Islet of Langerhans (tissue), 1 donor: ENCODE measurements around the gene DYSF.

Experiments used
- FAIRE-seq: peaks from one replicate; lab custom pipeline; 2011; peaks lifted over from hg19 to GRCh38; lab: Jason Lieb, UNC

DYSF gene

GRCh38 chr2:71457123-71457915, 4.0 kb downstream of the DYSF start:
- no peak for FAIRE-seq

DNA sequence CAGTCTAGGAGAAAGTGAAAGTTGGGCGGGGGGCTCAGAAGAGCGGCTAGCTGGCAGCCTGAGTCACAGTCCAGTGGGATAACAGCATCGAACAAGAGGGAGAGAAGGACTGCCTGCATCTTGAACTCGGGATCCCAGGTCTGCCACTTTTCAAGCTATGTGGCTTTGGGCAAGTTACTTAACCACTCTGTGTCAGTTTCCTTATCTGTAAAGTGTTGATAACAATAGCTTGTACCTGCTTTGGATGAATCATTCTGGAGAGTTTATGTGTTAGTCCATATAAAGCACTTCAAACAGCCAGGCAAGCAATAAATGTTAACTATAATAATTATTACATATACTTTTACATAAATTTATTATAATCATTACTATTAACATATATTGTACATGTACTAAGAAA, 4.6 kb downstream of the DYSF start:
- no peak for FAIRE-seq

- no peak for FAIRE-seq
Measured at GRCh38 chr2:71458413-71459083, 5.2 kb downstream of the DYSF start.

- no peak for FAIRE-seq
Measured at GRCh38 chr2:71459084-71459431, 5.7 kb downstream of the DYSF start.

- no peak for FAIRE-seq
Measured at GRCh38 chr2:71460056-71460455, 6.7 kb downstream of the DYSF start.

DNA sequence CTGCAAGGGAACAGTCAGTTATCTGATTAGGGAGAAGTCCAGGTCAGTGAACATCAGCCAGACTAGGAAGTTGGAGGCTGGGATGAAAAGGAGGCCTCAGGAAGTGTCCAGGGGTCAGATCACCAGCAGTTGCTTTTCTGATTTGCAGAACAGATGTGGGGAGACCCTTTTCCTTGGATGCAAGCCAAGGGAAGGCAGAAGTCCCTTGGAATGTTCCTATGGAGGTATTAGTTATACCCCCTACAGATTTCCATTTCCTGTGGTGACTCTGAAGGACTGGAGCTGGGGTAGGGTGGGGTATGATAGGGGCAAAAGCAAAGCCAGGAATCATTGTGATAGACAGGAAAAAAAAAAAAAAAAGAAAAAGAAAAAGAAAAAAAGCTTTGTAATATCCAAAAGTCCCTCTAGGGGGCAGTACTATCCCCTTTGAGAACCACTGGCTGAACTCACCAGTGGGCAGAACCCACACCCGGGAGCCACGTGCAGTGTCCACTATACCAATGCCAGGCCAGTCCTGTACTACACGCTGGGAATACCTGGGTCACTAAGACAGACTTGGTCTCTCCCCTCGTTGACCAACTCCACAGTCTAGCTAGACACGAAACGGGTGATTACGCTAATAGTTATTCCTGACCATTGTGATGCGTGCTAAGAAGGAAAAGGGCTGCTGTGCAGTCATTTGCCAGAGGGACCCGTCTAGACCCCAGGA, 7.4 kb downstream of the DYSF start:
- no peak for FAIRE-seq

- no peak for FAIRE-seq
Measured at GRCh38 chr2:71461304-71461671, 7.9 kb downstream of the DYSF start.

- no peak for FAIRE-seq
Measured at GRCh38 chr2:71462056-71462605, 8.8 kb downstream of the DYSF start.

- no peak for FAIRE-seq
Measured at GRCh38 chr2:71462641-71463341, 9.4 kb downstream of the DYSF start.

- FAIRE-seq: no peak
Measured at GRCh38 chr2:71463342-71463654, 9.9 kb downstream of the DYSF start.

- FAIRE-seq: no peak
Measured at GRCh38 chr2:71464389-71464788, 11.0 kb downstream of the DYSF start.

DNA sequence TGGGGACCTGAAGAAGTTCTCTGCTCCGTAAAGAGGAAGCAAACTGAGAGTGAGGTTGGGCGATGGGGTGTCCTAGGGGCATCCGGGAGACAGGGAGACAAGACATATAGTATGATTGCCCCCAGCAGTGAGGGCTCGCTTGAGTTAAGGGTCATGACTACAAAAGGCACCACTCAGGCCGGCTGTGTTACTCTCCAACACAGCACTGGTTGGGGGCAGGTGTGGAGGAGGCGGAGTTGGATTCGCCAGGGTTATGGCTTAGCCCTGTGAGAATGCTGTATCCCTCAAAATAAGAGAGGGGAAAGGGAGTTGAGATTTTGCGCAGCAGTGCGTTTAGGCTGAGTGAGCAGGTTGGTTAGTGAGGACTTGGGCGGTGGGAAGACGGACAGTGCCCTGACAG, 12.0 kb downstream of the DYSF start:
- no peak for FAIRE-seq

- FAIRE-seq: no peak
Measured at GRCh38 chr2:71465961-71466300, 12.6 kb downstream of the DYSF start.

- FAIRE-seq: no peak
Measured at GRCh38 chr2:71466301-71467179, 13.2 kb downstream of the DYSF start.

DNA sequence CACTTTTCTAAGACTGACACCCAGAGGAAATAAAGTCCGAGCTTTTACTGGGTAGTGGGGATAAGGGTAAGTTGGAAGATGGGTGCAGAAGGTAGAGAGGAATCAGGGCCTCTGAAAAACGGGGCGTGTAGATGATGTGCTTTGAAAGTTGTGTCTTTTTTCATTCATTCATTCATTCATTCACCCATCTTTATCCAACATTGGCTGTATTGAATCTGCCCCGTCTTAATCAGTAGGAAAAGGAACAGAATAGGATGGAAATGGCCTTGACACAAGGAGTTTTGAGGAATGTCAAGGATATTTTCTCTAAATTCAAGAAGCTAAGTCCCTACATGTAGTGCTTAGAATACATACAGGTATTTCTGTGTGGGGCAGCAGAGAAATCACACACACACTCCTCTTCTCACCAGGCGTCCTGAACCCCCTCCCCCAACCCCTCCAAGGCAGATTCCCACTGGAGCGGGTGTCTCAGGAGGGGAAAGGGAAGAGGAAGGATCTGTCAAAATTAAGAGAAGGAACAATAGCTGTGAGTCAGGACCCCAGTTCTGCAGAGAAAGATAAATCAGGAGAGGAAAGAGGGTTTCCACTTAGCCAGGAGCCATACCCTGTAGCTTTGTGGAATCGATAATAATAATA, 13.9 kb downstream of the DYSF start:
- no peak for FAIRE-seq

GRCh38 chr2:71468279-71469015, 15.1 kb downstream of the DYSF start:
- no peak for FAIRE-seq

DNA sequence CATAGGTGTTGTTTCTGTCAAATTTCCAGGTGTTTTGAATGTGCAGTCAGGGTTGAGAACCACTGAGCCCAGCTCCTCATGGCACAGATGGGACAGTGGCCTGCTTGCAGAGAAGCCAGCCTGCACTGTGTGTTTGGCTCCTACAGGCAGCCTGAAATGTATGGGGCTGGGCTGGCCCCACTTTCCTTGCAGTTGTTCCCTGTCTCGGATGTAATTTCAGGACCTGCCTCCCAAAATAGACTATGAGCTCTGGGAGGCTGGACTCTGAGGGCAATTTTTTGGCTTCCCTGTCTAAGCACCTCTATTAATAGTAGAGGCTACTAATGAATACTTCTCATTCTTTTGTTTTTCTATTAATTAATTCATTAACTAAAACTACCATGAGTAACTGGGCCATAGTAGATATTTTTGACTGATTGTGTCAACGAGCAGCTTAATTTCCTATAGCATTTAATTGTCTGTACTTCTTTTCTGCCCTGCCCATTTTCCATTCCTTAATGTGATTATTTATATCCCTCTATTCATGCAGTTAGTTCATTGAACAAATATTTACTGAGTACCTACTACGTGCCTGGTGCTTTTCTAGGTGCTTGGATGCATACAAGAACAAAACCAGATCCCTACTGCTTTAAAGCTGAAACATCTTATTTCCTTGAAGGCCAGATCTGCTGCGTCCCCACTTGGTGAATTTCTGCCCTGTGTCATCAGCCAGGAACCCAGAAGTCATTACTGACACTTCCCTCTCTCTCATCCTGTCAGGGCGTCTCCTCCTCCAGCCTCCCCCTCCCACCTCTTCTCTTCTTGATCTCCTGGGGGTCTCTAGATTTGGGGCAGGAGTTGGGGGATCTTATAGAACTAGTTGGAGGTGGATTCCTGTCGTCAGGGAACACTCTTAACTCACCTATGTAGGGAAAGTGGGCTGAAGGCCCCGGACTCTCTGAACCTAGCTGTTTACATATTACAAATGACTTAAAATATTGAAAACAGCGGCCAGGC, 16.3 kb downstream of the DYSF start:
- no peak for FAIRE-seq

GRCh38 chr2:71471276-71471675, 17.9 kb downstream of the DYSF start:
- FAIRE-seq: no peak

GRCh38 chr2:71472019-71472418, 18.7 kb downstream of the DYSF start:
- no peak for FAIRE-seq
